Measurements from ENCODE around the gene BLACAT1. TPM values are rescaled to one million over a fixed set of nuclear protein-coding genes. Genes with fewer than 3 reads are reported as not detected.

Gene BLACAT1
- total RNA-seq, 2 experiments from 2014 or later = 0.06 to 0.15 TPM

DNA sequence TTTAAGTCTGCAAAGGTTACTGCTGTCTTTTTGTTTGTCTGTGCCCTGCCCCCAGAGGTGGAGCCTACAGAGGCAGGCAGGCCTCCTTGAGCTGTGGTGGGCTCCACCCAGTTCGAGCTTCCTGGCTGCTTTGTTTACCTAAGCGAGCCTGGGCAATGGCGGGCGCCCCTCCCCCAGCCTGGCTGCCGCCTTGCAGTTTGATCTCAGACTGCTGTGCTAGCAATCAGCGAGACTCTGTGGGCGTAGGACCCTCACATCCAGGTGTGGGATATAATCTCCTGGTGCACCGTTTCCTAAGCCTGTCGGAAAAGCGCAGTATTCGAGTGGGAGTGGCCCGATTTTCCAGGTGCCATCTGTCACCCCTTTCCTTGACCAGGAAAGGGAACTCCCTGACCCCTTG is 49.6 kb downstream of the BLACAT1 start:
- POLR2A ChIA-PET = interaction anchor here (0.6 kb wide), 1 partner anchor 868 kb away, joined by 3 read pairs; no protein-coding TSS in a partner anchor
- CTCF ChIA-PET = interaction anchor here (1.2 kb wide), 1 partner anchor 9 kb away, joined by 3 read pairs; no protein-coding TSS in a partner anchor

Other genes with a start within 250 kb of the BLACAT1 start
- gene DSTYK, start 244.3 kb downstream of the BLACAT1 start, total RNA-seq = 10 to 100 TPM; 18.0 to 18.1 TPM
- gene TMCC2, start 228.1 kb downstream of the BLACAT1 start, total RNA-seq = 10 to 100 TPM; 11.4 to 11.8 TPM
- 1 to 10 TPM; 1.3 to 1.6 TPM for gene NUAK2, start 134.3 kb downstream of the BLACAT1 start, total RNA-seq
- gene KLHDC8A, start 99.1 kb downstream of the BLACAT1 start, total RNA-seq = not detected
- gene LEMD1, start 34.0 kb downstream of the BLACAT1 start, total RNA-seq = under 1 TPM in 1 of 2 experiments, not detected in 1; 0.57 TPM
- 1 to 10 TPM; 2.3 to 2.5 TPM for gene CDK18, start 48.6 kb upstream of the BLACAT1 start, total RNA-seq
- gene ELK4, start 176.0 kb upstream of the BLACAT1 start, total RNA-seq = 10 to 100 TPM; 70.3 to 71.0 TPM
- under 1 TPM; 0.19 to 0.57 TPM for gene SLC45A3, start 224.5 kb upstream of the BLACAT1 start, total RNA-seq

Data from activated CD8-positive, alpha-beta memory T cell treated with anti-CD3 and anti-CD28 coated beads for 36 hours (primary cell).